Lung microvascular endothelial cell (primary cell): ENCODE data around the gene TRIM26. TPM values are rescaled to one million over a fixed set of nuclear protein-coding genes. Genes with fewer than 3 reads are reported as not detected.
"Not testable (repeated sequence)": the region's sequence is repeated elsewhere in the genome, so short reads cannot be mapped to it uniquely, and the experiment has no call there.

ENCODE experiments used
- DNase-seq, 2 donors: peaks; one replicate each; pipeline versions ENCODE4 v3.0.0 to v3.0.0-alpha.2; 2010; ENCODE audit warnings: low read depth in 2 of 2
- total RNA-seq: library from RNA; depleted of rRNA; stranded (reverse); fragments of >200 nt; gene quantifications from 2 replicates; pipeline ENCODE4 v1.2.1, GENCODE V29; 2014

TRIM26 gene
- total RNA-seq, 1 donor from 2014 or later, result 24.2 TPM

DNA sequence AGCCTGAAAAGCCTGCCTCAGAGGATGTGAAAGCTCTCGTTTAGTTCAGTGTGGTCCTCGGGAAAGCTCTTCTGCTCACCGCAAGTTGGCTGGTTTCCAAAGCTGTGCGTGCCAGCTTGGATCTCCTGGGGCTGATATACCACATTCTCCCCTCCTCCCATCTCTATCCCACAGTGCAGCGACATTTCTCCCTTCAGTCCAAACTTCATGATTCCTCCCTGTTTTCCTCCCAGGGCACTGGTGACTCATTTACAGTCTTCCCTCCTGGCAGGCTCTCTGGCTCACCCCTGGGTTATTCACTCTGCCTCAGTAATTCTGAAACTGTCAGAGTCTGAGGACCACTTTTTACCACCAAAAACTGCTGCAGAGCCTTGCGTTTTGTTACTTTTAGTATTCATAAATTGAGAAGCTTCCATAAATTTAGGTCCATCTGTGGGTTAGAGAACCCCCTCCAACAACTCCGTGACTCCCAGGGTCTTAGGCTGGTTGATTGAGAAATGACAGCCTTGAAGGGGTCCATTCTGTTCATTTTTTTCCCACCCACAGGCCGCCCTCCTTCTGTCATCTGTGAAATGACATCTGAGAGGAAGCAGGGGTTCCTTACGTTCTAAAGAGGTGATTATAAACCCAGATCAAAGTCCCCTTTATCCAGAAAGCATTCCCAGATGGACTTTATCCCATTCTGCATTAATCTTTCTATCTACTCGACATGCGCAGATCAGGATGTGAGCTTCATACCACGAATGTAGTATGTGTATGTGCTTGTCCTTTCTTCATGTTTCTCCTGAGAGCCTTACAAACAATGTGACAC lies 58.3 kb downstream of the TRIM26 start:
- DNase-seq, result peak; percentile 59 to 64

DNA sequence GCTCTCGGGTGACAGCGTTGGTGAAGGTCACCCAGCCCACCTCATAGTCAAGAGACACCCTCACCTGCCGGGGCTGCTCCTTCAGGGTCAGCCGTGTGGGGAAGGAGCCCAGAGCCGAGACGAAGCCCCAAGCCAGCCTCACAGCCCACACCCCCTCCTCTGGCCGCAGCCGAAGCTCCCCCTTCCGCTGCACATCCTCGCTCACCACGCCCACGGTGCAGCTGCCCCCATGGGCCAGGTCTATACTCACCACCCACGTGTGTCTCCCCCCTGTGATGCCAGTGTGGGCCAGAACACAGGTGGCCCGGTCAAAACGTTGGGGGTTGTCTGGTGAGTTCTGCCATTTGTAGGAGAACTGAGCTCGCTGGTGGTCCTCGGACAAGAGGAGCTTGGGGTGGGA lies 59.1 kb downstream of the TRIM26 start:
- no peak for DNase-seq

DNA sequence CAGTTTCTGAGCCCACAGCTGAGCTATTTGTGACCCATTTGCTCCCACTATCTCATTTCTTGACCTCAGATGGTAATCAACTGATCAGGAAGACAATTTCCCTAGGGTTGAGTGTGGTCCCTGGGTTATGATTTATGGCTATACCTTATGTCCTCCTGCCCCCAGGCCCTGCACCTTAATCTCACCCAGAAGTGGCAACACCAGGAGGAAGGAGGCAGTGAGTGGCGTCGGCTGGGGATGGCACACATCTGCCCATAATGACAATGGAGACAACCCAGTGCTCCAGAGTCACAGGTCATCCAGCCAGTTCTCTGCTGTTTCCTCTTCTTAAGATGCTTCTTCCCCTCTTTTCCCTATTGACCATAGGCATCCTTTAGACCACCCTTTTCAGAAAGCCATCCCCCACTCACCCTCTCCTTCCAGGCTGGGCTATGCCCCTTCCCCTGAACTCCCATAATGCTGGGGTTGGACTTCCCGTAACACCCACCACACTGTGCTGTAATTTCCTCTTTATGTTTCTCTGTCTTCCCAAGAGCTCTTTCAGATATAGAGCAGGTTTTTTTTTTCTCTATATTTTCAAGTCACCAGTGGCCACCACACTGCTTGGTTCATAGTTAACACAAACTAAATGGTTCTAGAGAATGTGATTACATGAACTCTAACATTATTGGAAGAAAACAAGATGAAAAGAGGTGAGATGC lies 60.1 kb downstream of the TRIM26 start:
- no peak for DNase-seq

DNA sequence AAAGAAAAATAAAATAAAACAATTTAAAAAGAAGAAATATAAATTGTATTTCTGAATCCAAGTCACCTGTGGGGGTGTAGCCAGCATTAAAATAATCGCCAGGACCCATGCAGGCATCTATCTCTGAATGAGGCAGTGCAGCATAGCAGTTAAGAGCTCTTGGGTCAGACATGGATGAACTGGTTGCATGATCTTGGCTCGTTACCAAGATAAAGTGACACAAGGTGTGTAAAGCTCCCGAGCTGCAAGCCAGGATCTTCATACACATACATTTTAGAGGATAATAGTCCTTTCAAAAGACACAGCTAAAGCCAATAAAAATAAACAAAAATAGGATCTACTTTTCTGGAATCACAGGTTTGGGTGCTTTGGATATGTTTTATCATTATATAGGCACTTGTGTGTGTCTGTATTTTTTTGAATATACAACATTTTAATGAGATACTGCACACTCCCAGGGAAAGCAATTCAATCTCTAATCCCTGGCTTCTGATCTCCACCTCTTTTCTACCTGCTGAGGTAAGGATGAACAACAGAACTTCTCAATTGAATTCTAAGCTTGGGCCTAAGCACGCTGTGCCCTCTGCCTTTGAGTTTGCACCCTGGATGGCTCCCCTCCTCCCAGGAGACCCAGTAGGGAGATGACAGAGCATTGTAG lies 61.1 kb downstream of the TRIM26 start:
- peak in 1 of 2 donors; percentile 20 for DNase-seq

DNA sequence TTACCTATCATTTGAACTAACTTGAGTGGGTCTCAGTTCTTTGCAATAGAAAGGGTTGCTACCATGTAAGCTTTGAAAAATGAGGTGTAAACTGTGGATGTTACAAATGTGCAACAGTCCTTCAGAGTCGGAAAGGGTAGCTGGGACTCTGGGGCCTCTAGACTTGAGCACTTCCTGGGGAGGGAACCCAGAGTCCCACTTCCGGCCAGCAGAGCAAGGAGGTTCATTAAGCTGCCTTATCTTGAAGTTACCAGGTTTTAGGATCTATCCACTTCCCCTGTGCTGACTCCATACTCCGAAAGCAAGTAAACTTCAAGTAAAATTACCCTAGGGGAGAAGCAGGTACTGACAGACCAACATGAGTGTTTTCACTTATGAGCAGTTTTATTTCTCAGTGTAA lies 61.6 kb downstream of the TRIM26 start:
- no peak for DNase-seq

DNA sequence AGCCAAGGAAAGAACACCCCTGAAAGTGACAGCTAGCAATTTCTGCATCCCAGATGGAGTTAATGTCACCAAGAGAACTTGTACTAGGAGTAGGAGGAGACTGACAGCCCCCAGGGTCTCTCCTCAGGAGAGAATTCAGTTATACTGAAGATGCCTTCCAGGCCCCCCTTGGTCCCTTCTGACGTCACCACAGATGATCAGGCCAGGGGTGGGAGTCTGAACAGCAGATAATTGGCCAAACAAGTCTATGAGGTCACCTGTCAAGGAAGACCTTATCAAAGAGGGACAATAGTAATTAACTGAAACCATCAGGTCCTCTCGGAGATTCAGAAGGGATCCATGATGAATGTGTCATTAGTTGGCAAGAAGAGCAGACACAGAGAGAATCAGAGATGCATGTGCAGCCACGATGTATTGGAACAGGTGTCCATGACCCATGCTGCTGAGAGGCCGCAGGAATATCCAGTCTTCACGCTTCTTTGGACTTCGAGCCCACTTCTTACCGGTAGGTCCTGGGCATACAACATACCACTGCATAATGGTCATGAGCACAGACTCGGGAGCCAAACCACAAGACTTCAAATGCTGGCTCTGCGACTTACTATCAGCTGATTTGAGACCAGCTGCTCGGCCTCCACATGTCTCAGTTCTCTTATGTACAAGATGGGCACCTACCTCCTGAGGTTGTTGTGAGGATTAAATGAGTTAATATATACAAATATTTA lies 62.4 kb downstream of the TRIM26 start:
- DNase-seq, result no peak

DNA sequence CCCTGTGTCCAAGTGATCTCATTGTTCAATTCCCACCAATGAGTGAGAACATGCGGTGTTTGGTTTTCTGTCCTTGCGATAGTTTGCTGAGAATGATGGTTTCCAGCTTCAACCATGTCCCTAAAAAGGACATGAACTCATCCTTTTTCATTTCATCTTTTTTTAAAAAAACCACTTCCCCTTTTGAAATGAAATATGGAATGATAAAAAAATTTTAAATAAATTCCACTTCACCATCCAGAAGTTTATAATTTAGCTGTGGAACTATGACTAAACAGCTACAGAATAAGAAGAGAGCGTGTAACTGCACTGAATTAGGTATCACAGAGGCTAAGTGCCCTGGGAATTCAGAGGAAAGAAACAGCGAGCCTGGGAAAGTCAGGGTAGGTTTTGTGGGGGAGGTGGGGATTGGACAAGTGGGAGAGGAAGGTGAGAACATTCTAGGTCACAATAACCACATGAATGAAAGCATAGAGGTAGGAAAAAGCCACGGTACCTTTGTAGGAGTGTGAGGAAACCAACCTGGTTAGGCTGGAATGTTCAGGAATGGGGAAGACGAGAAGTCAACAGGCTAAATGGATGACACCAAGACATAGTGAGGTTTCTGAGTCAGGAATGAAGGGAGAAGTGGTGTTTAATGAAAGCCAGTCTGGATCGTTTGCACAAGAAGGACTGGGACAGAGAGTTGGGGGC lies 63.2 kb downstream of the TRIM26 start:
- DNase-seq, result no peak

DNA sequence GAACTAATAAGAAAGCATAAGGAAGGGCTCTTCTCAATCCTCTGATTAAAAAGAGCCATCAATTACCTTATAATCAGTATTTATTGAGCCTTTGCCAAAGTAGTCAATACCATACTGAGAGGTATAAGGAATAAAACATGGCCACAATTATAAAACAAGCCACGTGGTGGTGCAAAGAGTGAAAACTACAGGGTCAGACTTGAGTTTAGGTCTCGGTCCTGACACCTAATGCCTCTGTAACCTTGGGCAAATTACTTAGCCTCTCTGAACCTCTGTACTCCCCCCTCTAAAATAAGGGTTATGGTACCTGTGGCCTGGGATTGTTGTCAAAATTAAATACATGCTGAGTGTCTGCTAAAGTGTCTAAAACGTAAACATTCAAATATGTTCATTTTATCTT lies 64.0 kb downstream of the TRIM26 start:
- peak in 1 of 2 donors; percentile 22 for DNase-seq

DNA sequence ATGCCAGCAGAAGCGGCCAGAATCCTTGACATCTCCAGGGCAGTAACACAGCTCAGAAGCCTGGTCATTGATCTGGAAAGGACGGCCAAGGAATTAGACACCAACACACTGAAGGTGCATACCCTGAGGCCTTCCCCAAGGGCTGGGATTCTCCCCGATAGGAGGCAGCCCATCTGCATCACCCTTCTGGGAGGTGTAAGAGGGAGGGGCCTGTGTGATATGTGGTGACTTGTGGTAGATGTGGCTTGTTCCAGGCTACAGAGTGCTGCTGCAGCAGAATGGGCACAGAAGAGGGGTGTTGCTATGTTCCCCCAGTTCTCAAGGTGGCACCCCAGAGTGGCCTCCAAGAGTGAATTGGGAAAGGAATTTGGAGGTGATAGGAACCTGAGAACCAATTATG lies 66.1 kb downstream of the TRIM26 start:
- DNase-seq, result no peak

DNA sequence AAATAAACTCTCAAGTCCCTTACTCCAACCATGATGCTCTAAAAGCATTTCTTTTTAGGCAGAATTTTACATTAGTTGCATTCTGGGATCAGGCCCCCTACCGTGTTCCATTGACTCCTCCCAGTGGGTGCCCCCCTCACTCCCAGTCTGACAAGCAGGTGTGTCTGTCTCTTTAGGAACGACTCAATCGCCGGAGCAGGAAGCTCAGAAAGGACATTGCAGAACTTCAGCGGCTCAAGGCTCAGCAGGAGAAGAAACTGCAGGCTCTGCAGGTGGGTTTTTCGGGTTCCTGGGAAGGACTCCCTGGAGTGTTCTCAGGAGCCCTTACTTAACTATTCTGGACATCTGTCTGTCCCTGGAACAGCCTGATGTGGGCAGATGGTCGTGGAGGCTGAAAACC lies 67.4 kb downstream of the TRIM26 start:
- no peak for DNase-seq

DNA sequence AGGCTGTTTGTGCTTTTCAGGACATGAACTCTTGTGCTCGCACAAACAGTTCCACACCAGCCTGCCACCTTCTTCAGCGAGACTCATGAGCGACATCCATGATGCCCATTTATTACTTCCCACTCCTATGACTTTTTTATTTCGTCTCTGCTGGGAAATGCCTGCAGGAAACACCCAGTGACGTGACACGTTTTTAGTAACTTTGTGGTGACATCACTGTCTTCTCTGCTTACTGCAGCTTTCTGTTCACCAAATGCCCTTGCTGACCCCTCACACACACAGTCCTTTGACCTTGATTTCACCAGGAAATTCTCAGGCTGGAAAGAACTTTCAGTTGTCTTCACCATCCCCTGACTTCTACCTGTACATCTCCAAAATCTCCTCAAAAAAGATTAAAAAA lies 68.4 kb downstream of the TRIM26 start:
- DNase-seq, result no peak

DNA sequence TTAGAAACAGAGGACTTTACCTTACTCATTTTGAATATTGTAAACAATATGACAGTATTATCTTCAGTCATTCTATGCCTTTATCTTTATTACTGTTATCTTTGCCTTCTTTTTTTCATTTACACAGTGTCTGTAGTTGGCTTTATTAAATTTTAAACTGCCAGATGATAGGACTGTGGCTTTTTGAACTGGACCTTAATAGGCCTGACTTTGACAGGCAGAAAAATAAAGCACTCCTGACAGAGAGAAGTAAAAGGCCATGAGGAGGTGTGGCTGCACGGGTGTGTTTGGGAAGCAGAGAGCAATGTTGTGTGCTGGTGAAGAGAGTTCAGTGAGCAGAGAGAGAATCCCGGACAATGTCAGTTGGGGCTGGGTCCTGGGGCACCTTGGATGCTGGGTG lies 69.4 kb downstream of the TRIM26 start:
- no peak for DNase-seq

DNA sequence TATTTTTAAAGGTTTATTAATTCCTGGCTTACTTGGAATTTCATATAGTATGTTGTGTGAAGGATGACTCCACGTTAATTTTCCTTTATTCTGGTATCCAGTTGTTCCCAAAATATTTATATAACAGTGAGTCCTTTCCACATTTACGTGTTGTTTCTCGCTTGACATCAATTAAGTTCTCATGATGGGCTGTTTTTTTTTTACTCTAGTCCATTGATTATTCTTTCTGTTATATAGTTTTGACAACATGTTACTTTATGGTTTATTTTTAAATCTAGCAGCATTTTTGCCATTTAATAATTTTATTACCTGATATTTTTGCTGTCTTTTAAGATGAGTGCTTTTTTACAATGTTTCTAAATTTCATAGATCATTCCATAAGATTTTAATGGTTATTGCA lies 70.5 kb downstream of the TRIM26 start:
- no peak for DNase-seq

DNA sequence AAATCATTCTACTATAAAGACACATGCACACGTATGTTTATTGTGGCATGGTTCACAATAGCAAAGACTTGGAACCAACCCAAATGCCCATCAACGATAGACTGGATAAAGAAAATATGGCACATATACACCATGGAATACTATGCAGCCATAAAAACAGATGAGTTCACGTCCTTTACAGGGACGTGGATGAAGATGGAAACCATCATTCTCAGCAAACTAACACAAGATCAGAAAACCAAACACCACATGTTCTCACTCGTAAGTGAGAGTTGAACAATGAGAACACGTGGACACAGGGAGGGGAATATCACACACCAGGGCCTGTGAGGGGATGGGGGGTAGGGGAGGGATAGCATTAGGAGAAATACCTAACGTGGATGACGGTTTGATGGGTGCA lies 73.0 kb downstream of the TRIM26 start:
- not testable (repeated sequence) for DNase-seq

DNA sequence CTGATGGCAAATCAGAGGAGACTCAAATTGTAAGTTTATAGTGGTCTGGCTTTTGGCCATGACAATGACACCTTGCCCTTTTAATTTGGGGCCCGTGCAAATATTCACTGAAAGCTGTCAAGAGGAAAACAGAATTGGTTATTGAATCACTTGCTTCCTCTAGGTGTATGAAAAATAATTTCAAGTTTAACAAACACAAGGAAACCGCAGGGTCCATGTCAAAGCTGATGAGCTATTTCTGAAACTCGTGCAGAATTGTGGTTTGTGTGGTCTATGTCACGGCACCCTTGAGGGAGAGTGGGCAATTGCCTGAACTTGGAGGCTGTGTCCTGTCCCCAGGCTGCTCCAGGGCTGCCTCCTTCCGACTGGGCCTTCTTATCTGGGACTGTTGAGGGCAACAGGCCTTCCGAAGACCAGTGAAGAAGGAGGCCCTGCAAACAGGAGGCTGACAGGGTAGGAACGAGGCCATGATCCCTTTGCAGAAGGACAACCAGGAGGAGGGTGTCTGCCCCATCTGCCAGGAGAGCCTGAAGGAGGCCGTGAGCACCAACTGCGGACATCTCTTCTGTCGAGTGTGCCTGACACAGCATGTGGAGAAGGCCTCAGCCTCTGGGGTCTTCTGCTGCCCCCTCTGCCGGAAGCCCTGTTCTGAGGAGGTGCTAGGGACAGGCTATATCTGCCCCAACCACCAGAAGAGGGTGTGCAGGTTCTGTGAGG lies 76.5 kb downstream of the TRIM26 start:
- no peak for DNase-seq

DNA sequence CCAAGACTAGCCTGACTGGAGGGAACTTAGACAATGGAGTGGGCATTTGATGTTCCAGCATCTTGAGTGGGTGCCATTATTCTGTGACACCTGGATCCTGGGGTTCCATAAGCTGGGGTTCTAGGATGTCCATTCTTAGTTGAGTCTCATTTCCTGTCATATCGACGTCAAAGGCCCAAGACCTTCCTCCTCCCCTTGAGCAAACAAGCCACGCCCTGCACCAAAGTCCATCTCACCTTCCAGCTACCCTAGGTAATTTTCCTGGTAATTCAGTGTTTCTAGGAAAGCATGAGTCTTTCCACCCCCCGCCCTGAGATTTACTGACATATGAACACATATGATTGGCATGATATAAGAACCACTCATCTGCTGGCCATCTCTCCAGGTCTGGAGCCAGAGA lies 77.4 kb downstream of the TRIM26 start, which contains the start of gene TRIM40:
TRIM40 (plus strand) TSS at position 384 of the 400 bp plus-strand sequence. CDS start 897 bp downstream, outside the sequence.
- DNase-seq, result no peak

DNA sequence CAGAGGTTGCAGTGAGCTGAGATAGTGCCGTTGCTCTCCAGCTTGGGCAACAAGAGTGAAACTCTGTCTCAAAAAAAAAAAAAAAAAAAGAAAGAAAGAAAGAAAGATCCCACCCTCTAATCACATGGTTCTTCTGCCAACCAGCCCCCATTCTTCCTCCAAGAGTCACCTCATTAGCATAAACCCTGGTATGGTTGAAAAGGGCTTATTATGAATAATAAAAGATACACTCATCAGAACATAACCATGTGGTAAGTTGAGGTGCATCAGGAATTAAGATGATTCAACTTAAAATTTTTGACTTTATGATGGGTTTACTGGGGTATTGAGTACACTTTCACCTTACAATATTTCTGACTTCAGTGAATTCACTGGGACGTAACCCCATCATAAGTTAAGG lies 78.1 kb downstream of the TRIM26 start:
- no peak for DNase-seq
